GM23338 (cell line): ENCODE results near the gene PARD3. TPM values are rescaled to one million over a fixed set of nuclear protein-coding genes. Genes with fewer than 3 reads are reported as not detected.
A peak's percentile ranks its signal among the peaks of the same experiment; 100 is the strongest.

Experiments
- ATAC-seq: fragments of 200-7000 bp; cut with Tn5 transposase; 3 replicates; pipeline ENCODE4 v1.9.1; 2020
- DNase-seq: peaks from one replicate; pipeline ENCODE4 v3.0.0-alpha.2; 2015; ENCODE audit warnings: low spot score
- H2AFZ ChIP-seq: fragments of 200-600 bp; sonication (generic); 2 replicates; pipeline ENCODE4 v1.8.0; 2016; ENCODE audit warnings: antibody characterized with exemption, mild to moderate bottlenecking, moderate library complexity
- H3F3A ChIP-seq: fragments of 200-600 bp; sonication (generic); replicated peaks from 2 replicates; pipeline ENCODE4 v1.8.0; 2017; ENCODE audit warnings: antibody characterized with exemption, mixed run types, low read depth
- H3K27ac ChIP-seq: fragments of 200-600 bp; sonication (generic); 2 replicates; pipeline ENCODE4 v1.6.1; 2016; ENCODE audit warnings: low read depth
- H3K27me3 ChIP-seq: fragments of 200-600 bp; sonication (generic); 2 replicates; pipeline ENCODE4 v1.8.0; 2016; ENCODE audit warnings: mild to moderate bottlenecking, mixed run types, moderate library complexity; ENCODE audit not compliant: insufficient read depth
- H3K36me3 ChIP-seq: fragments of 200-600 bp; sonication (generic); 2 replicates; pipeline ENCODE4 v1.8.0; 2016; ENCODE audit warnings: mild to moderate bottlenecking; ENCODE audit not compliant: insufficient read depth
- H3K4me1 ChIP-seq: fragments of 200-600 bp; sonication (generic); 2 replicates; pipeline ENCODE4 v1.8.0; 2016; ENCODE audit warnings: mild to moderate bottlenecking, moderate library complexity; ENCODE audit not compliant: insufficient read depth
- H3K4me2 ChIP-seq: fragments of 200-600 bp; sonication (generic); 2 replicates; pipeline ENCODE4 v1.7.1; 2017; ENCODE audit warnings: mixed run types
- H3K4me3 ChIP-seq: fragments of 200-600 bp; sonication (generic); 2 replicates; pipeline ENCODE4 v1.6.1; 2016; ENCODE audit warnings: mixed run types
- H3K79me2 ChIP-seq: fragments of 200-600 bp; sonication (generic); replicated peaks from 2 replicates; pipeline ENCODE4 v1.8.0; 2017; ENCODE audit warnings: mild to moderate bottlenecking; ENCODE audit not compliant: insufficient read depth
- H3K9me2 ChIP-seq: fragments of 200-600 bp; sonication (generic); 2 replicates; pipeline ENCODE4 v1.8.0; 2017; ENCODE audit not compliant: insufficient read depth
- H4K20me1 ChIP-seq: fragments of 200-600 bp; sonication (generic); replicated peaks from 2 replicates; pipeline ENCODE4 v1.8.0; 2017; ENCODE audit warnings: mild to moderate bottlenecking; ENCODE audit not compliant: insufficient read depth
- H3K27ac Mint-ChIP-seq: 2 replicates; pipeline ENCODE4 v1.8.0; 2020; ENCODE audit warnings: inconsistent platforms, mild to moderate bottlenecking, moderate library complexity, mixed read lengths
- H3K27me3 Mint-ChIP-seq: 3 replicates; pipeline ENCODE4 v1.8.0; 2022; ENCODE audit warnings: low read depth, mild to moderate bottlenecking, moderate library complexity, mixed read lengths, inconsistent platforms; ENCODE audit not compliant: insufficient read depth, poor library complexity
- H3K36me3 Mint-ChIP-seq: 3 replicates; pipeline ENCODE4 v1.8.0; 2021; ENCODE audit warnings: low read depth, mild to moderate bottlenecking, inconsistent platforms, moderate library complexity, mixed read lengths
- H3K4me1 Mint-ChIP-seq: 3 replicates; pipeline ENCODE4 v1.8.0; 2020; ENCODE audit warnings: mild to moderate bottlenecking, inconsistent platforms, mixed read lengths
- H3K4me3 Mint-ChIP-seq: 3 replicates; pipeline ENCODE4 v1.8.0; 2021; ENCODE audit warnings: moderate library complexity, mild to moderate bottlenecking, inconsistent platforms, mixed read lengths
- H3K9me3 Mint-ChIP-seq: 3 replicates; pipeline ENCODE4 v1.8.0; 2020; ENCODE audit warnings: moderate library complexity, mild to moderate bottlenecking, inconsistent platforms, mixed read lengths
- CREB1 ChIP-seq: fragments of 250-450 bp; sonication (Bioruptor Pico); IDR thresholded peaks from 2 replicates; pipeline ENCODE4 v1.5.0; 2020; ENCODE audit warnings: low read depth, mild to moderate bottlenecking, moderate library complexity
- EZH2phosphoT487 ChIP-seq: fragments of 200-600 bp; sonication (generic); IDR thresholded peaks from one replicate; pipeline ENCODE4 v1.8.1; 2018; ENCODE audit warnings: antibody characterized with exemption; ENCODE audit not compliant: unreplicated experiment
- JUNB ChIP-seq: IDR thresholded peaks from one replicate; pipeline ENCODE4 v1.6.1; 2016; ENCODE audit warnings: antibody characterized with exemption; ENCODE audit not compliant: unreplicated experiment
- NANOG ChIP-seq: IDR thresholded peaks from 2 replicates; pipeline ENCODE4 v1.6.1; 2016; ENCODE audit warnings: antibody characterized with exemption, borderline replicate concordance
- POLR2AphosphoS5 ChIP-seq: IDR thresholded peaks from 2 replicates; pipeline ENCODE4 v1.6.1; 2016; ENCODE audit warnings: antibody characterized with exemption, low read depth
- STAT1 ChIP-seq: IDR thresholded peaks from one replicate; pipeline ENCODE4 v1.6.1; 2016; ENCODE audit warnings: antibody characterized with exemption; ENCODE audit not compliant: unreplicated experiment
- ZNF331 ChIP-seq: fragments of 250-450 bp; sonication (Bioruptor Pico); IDR thresholded peaks from 2 replicates; pipeline ENCODE4 v1.5.0; 2020; ENCODE audit warnings: low read depth, mild to moderate bottlenecking, moderate library complexity
- polyA plus RNA-seq: library from polyadenylated mRNA; unstranded; fragments of >200 nt; fragmentation: Nextera tagmentation; extraction: Ambion mirVana; gene quantifications from 2 replicates; pipeline ENCODE4 v1.2.1, GENCODE V29; 2016
- total RNA-seq: library from RNA; depleted of rRNA; stranded (reverse); fragments of >200 nt; shearing (Covaris generic); gene quantifications from 2 replicates; pipeline ENCODE4 v1.2.3, GENCODE V29; 2014
- TF ChIP-seq, protein P1 (sequence below): IDR thresholded peaks from 2 replicates; pipeline ENCODE4 v1.6.1; 2016; ENCODE audit warnings: antibody characterized with exemption
- TF ChIP-seq, protein P2 (sequence below): IDR thresholded peaks from one replicate; pipeline ENCODE4 v1.6.1; 2018; ENCODE audit warnings: antibody characterized with exemption; ENCODE audit not compliant: unreplicated experiment
- TF ChIP-seq, protein P3 (sequence below): fragments of 250-450 bp; sonication (Bioruptor Pico); IDR thresholded peaks from 2 replicates; pipeline ENCODE4 v1.5.0; 2020; ENCODE audit warnings: mild to moderate bottlenecking, moderate library complexity

PARD3 gene
- total and polyA plus RNA-seq, 2 experiments from 2014 or later = 30.2 to 51.4 TPM

DNA sequence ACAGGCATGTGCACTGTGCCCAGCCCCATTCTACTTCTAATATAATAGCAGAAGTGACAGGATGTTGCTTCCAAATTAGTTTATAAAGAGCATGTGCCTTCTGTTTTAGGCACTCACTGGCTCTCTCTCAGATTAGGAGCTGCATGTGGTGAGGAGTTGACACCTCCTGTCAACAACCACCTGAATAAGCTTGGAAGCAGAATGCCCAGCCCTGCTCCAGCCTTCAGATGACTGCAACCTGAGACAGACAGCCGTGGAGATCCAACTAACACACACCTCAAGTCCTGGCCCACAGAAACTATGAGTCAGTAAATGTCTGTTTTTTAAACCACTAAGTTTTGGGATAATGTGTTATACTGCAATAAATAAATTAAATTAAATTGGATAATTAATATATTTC lies 54.5 kb downstream of the PARD3 start:
- no peaks in the 10 kb centered on the region for H3K9me2 ChIP-seq
- no peaks in the 10 kb centered on the region for H3K27me3 Mint-ChIP-seq
- peaks cover 33% of the 10 kb centered on the region; the same call in 1 of the 2 replicates for H4K20me1 ChIP-seq
- H3K36me3 Mint-ChIP-seq = no peaks in the 10 kb centered on the region
- TF ChIP-seq STAT1 (no peak), EZH2phosphoT487 (no peak), NANOG (no peak), POLR2AphosphoS5 (no peak), JUNB (no peak), CREB1 (CRISPR knock-in tag) (no peak), ZNF331 (CRISPR knock-in tag) (no peak)
- TF ChIP-seq, protein P1, sequence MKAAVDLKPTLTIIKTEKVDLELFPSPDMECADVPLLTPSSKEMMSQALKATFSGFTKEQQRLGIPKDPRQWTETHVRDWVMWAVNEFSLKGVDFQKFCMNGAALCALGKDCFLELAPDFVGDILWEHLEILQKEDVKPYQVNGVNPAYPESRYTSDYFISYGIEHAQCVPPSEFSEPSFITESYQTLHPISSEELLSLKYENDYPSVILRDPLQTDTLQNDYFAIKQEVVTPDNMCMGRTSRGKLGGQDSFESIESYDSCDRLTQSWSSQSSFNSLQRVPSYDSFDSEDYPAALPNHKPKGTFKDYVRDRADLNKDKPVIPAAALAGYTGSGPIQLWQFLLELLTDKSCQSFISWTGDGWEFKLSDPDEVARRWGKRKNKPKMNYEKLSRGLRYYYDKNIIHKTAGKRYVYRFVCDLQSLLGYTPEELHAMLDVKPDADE = no peak
- TF ChIP-seq, protein P2, sequence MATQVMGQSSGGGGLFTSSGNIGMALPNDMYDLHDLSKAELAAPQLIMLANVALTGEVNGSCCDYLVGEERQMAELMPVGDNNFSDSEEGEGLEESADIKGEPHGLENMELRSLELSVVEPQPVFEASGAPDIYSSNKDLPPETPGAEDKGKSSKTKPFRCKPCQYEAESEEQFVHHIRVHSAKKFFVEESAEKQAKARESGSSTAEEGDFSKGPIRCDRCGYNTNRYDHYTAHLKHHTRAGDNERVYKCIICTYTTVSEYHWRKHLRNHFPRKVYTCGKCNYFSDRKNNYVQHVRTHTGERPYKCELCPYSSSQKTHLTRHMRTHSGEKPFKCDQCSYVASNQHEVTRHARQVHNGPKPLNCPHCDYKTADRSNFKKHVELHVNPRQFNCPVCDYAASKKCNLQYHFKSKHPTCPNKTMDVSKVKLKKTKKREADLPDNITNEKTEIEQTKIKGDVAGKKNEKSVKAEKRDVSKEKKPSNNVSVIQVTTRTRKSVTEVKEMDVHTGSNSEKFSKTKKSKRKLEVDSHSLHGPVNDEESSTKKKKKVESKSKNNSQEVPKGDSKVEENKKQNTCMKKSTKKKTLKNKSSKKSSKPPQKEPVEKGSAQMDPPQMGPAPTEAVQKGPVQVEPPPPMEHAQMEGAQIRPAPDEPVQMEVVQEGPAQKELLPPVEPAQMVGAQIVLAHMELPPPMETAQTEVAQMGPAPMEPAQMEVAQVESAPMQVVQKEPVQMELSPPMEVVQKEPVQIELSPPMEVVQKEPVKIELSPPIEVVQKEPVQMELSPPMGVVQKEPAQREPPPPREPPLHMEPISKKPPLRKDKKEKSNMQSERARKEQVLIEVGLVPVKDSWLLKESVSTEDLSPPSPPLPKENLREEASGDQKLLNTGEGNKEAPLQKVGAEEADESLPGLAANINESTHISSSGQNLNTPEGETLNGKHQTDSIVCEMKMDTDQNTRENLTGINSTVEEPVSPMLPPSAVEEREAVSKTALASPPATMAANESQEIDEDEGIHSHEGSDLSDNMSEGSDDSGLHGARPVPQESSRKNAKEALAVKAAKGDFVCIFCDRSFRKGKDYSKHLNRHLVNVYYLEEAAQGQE = no peak
- no peaks in the 10 kb centered on the region for H3K27me3 ChIP-seq
- H3K4me2 ChIP-seq = no peak overlapping the region
- H2AFZ ChIP-seq = no peak overlapping the region
- peaks cover 21% of the 10 kb centered on the region; the same call in 1 of the 2 replicates for H3K4me1 ChIP-seq
- peak; percentile 46; the same call in 2 of the 3 replicates for ATAC-seq
- peaks cover 99% of the 10 kb centered on the region for H3K79me2 ChIP-seq
- H3F3A ChIP-seq = no peaks in the 10 kb centered on the region
- H3K27ac Mint-ChIP-seq = no peak overlapping the region
- no peaks in the 10 kb centered on the region for H3K9me3 Mint-ChIP-seq
- H3K4me1 Mint-ChIP-seq = peaks cover 27% of the 10 kb centered on the region
- H3K36me3 ChIP-seq = no peaks in the 10 kb centered on the region
- DNase-seq = no peak
- no peak overlapping the region for H3K4me3 ChIP-seq
- no peak overlapping the region for H3K27ac ChIP-seq
- H3K4me3 Mint-ChIP-seq = no peak overlapping the region

DNA sequence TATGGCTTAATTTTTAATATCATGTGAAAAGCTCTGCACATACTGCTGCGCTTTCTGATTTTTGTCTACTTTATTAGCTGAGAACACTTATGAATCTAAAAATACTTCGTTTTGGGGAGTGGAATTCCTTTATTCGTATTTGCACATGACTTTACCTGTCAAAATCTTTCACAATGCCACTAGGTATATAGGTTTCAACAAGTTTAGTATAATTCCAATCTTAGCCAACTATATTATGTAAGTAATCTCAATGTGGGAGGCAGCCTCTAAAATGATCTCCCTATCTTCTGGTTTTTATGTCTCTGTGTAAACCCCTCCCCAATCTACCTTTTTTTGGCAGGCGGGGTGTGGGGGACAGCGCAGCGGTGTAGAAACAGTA lies 55.3 kb downstream of the PARD3 start:
- ATAC-seq = no peak
- Mint-ChIP-seq H3K36me3 (no peaks in the 10 kb centered on the region), H3K4me1 (peaks cover 21% of the 10 kb centered on the region), H3K27ac (no peak overlapping the region), H3K9me3 (no peaks in the 10 kb centered on the region), H3K4me3 (no peak overlapping the region), H3K27me3 (no peaks in the 10 kb centered on the region)
- H2AFZ ChIP-seq = no peak overlapping the region
- no peak for DNase-seq
- H3K36me3 ChIP-seq = no peaks in the 10 kb centered on the region
- H4K20me1 ChIP-seq = peaks cover 27% of the 10 kb centered on the region; the same call in 1 of the 2 replicates
- H3K79me2 ChIP-seq = peaks cover 99% of the 10 kb centered on the region
- no peaks in the 10 kb centered on the region for H3F3A ChIP-seq
- H3K27ac ChIP-seq = no peak overlapping the region
- no peak overlapping the region for H3K4me3 ChIP-seq
- no peaks in the 10 kb centered on the region for H3K27me3 ChIP-seq
- peaks cover 14% of the 10 kb centered on the region; the same call in 1 of the 2 replicates for H3K4me1 ChIP-seq
- H3K4me2 ChIP-seq = no peak overlapping the region
- H3K9me2 ChIP-seq = no peaks in the 10 kb centered on the region
- TF ChIP-seq, protein P3, sequence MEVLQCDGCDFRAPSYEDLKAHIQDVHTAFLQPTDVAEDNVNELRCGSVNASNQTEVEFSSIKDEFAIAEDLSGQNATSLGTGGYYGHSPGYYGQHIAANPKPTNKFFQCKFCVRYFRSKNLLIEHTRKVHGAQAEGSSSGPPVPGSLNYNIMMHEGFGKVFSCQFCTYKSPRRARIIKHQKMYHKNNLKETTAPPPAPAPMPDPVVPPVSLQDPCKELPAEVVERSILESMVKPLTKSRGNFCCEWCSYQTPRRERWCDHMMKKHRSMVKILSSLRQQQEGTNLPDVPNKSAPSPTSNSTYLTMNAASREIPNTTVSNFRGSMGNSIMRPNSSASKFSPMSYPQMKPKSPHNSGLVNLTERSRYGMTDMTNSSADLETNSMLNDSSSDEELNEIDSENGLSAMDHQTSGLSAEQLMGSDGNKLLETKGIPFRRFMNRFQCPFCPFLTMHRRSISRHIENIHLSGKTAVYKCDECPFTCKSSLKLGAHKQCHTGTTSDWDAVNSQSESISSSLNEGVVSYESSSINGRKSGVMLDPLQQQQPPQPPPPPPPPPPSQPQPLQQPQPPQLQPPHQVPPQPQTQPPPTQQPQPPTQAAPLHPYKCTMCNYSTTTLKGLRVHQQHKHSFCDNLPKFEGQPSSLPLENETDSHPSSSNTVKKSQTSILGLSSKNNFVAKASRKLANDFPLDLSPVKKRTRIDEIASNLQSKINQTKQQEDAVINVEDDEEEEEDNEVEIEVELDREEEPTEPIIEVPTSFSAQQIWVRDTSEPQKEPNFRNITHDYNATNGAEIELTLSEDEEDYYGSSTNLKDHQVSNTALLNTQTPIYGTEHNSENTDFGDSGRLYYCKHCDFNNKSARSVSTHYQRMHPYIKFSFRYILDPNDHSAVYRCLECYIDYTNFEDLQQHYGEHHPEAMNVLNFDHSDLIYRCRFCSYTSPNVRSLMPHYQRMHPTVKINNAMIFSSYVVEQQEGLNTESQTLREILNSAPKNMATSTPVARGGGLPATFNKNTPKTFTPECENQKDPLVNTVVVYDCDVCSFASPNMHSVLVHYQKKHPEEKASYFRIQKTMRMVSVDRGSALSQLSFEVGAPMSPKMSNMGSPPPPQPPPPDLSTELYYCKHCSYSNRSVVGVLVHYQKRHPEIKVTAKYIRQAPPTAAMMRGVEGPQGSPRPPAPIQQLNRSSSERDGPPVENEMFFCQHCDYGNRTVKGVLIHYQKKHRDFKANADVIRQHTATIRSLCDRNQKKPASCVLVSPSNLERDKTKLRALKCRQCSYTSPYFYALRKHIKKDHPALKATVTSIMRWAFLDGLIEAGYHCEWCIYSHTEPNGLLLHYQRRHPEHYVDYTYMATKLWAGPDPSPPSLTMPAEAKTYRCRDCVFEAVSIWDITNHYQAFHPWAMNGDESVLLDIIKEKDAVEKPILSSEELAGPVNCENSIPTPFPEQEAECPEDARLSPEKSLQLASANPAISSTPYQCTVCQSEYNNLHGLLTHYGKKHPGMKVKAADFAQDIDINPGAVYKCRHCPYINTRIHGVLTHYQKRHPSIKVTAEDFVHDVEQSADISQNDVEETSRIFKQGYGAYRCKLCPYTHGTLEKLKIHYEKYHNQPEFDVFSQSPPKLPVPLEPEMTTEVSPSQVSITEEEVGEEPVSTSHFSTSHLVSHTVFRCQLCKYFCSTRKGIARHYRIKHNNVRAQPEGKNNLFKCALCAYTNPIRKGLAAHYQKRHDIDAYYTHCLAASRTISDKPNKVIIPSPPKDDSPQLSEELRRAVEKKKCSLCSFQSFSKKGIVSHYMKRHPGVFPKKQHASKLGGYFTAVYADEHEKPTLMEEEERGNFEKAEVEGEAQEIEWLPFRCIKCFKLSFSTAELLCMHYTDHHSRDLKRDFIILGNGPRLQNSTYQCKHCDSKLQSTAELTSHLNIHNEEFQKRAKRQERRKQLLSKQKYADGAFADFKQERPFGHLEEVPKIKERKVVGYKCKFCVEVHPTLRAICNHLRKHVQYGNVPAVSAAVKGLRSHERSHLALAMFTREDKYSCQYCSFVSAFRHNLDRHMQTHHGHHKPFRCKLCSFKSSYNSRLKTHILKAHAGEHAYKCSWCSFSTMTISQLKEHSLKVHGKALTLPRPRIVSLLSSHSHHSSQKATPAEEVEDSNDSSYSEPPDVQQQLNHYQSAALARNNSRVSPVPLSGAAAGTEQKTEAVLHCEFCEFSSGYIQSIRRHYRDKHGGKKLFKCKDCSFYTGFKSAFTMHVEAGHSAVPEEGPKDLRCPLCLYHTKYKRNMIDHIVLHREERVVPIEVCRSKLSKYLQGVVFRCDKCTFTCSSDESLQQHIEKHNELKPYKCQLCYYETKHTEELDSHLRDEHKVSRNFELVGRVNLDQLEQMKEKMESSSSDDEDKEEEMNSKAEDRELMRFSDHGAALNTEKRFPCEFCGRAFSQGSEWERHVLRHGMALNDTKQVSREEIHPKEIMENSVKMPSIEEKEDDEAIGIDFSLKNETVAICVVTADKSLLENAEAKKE (CRISPR knock-in tag) = no peak
